Large intestine (tissue), 12 donors: ENCODE results near the gene GSTA5. TPM values are rescaled to one million over a fixed set of nuclear protein-coding genes. Genes with fewer than 3 reads are reported as not detected.

Experiments used
- DNase-seq, 2 donors: peaks; one replicate each; pipeline versions ENCODE4 v3.0.0 to v3.0.0-alpha.2; 2013
- H3K27ac ChIP-seq: one replicate; pipeline ENCODE4 v1.5.1; 2013; ENCODE audit warnings: low read length
- H3K27me3 ChIP-seq: 2 replicates; pipeline ENCODE4 v1.6.1; 2013; ENCODE audit warnings: low read length; ENCODE audit not compliant: control insufficient read depth, insufficient read depth
- H3K36me3 ChIP-seq: 2 replicates; pipeline ENCODE4 v1.6.1; 2013; ENCODE audit warnings: low read length; ENCODE audit not compliant: control insufficient read depth, insufficient read depth
- H3K4me1 ChIP-seq: one replicate; pipeline ENCODE4 v1.6.1; 2013; ENCODE audit warnings: low read length; ENCODE audit not compliant: control insufficient read depth, insufficient read depth
- H3K4me3 ChIP-seq: one replicate; pipeline ENCODE4 v1.5.1; 2013; ENCODE audit warnings: low read length
- H3K9me3 ChIP-seq: one replicate; pipeline ENCODE4 v1.6.1; 2013; ENCODE audit warnings: mild to moderate bottlenecking, low read depth, low read length, moderate library complexity; ENCODE audit not compliant: control insufficient read depth
- WGBS: methylation state at CpG from one replicate; pipeline ENCODE4 v1.1.5; 2013; ENCODE audit warnings: low lambda C conversion rate; ENCODE audit not compliant: insufficient coverage; 5-methylcytosine and 5-hydroxymethylcytosine counted together
- long read RNA-seq, 11 donors: transcript quantifications; one replicate each; lab custom pipeline, GENCODE V29; 2026
- polyA plus RNA-seq: library from polyadenylated mRNA; unstranded; fragments of 120-200 nt; gene quantifications from one replicate; pipeline ENCODE4 v1.2.1, GENCODE V29; 2013

The GSTA5 gene
- polyA plus RNA-seq = not detected
- long read RNA-seq, donor 1 = 0 reads
- long read RNA-seq, donor 2 = 0 reads
- long read RNA-seq, donor 3 = 0 reads
- long read RNA-seq, donor 4 = 0 reads
- long read RNA-seq, donor 5 = 0 reads
- long read RNA-seq, donor 6 = 0 reads
- long read RNA-seq, donor 7 = 0 reads
- long read RNA-seq, donor 8 = 0 reads
- long read RNA-seq, donor 9 = 0 reads
- long read RNA-seq, donor 10 = 0 reads
- long read RNA-seq, donor 11 = 0 reads

DNA sequence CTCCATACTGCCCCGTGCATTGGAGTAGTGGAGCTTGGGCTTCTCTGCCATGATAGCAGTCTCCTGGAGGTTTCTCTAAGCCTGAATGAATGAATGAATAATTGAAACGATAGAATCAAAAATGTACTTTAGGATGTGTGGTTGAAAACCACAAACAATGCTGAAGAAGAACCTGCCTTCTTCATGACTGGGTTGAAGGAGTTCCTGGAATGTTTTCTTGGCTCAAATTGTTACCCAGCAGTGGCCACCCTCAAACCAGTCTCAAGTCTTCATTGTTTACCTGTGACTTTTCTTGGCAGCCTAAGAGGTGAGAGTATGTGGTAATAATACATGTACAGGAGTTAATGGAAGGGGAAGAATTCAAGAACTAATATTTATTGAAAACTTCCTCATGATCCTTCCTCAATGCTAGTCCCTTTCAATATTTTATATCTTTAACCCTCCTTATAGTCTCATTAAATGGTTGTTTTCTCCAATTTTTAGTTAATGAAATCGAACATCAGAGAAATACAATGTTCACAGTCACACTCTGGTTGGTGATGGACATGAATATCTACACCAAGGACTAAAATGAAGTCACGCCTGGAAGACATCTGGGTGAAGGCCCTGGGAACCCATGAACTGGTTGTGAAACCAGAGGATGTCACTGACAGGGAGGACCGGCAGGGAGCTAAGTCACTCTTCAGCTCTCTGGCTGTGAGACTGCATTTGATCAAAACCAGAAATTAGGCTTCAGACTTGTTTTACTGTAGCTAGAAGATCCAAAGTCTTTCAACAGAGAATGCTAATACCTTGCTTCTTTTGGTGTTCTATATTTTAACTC, at the start of gene GSTA5:
GSTA5 (minus strand) TSS at position 51 of the 823 bp plus-strand sequence.
- H3K9me3 ChIP-seq = no peaks in the 10 kb centered on the region
- DNase-seq = no peak
- H3K27me3 ChIP-seq = no peaks in the 10 kb centered on the region
- H3K27ac ChIP-seq = no peak within 1 kb of the TSS
- H3K4me3 ChIP-seq = no peak within 1 kb of the TSS
- peaks cover 8% of the 10 kb centered on the region for H3K4me1 ChIP-seq
- no peaks in the 10 kb centered on the region for H3K36me3 ChIP-seq
- 100% methylated on average over 1 of the region's 5 CpGs for WGBS

DNA sequence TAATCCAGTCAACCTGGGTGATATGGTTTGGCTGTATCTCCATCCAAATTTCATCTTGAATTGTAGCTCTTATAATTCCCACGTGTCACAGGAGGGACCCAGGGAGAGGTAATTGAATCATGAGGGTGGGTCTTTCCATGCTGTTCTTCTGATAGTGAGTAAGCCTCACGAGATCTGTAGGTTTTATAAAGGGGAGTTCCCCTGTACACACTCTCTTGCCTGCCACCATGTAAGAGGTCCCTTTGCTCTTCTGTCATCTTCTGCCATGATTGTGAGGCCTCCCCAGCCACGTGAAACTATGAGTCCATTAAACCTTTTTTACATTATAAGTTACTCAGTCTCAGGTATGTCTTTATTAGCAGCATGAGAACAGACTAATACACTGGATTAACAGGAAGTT, 49.4 kb upstream of the GSTA5 start:
- no peaks in the 10 kb centered on the region for H3K4me1 ChIP-seq
- H3K27me3 ChIP-seq = no peaks in the 10 kb centered on the region
- no peak for DNase-seq
- no peak overlapping the region for H3K27ac ChIP-seq
- H3K4me3 ChIP-seq = no peak overlapping the region
- no peaks in the 10 kb centered on the region for H3K36me3 ChIP-seq
- no CpG with 5 or more reads among the region's 3 CpGs for WGBS
- H3K9me3 ChIP-seq = no peaks in the 10 kb centered on the region

DNA sequence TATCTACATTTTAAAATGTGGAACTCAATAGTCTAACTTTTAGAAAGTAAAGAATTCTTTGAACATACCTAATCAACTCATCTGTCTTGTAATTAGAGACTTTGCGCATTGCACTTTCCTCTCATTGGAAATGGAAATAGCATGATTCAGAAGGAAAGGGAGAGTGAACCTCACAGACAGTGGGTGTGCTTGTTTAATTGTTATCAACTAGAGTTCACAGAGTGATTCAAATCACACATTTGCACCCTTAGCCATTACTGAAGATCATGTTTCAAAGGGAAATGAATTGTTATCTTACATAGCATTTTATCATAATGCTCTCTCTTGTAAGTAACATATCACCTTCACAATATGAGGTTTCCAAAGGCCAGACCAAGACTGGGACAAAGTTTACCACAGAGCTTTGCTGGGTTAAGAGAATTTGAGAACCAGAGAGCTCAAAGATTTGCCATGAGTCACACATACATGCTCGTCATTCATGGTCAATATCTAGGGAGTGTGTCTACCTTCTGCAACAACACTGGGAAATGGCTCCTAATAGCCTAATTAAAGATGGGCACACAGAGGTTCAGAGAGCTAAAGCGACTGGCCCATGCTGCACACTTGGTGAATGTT, 47.4 kb upstream of the GSTA5 start:
- Histone ChIP-seq H3K36me3 (no peaks in the 10 kb centered on the region), H3K4me3 (no peak overlapping the region), H3K27me3 (no peaks in the 10 kb centered on the region), H3K9me3 (no peaks in the 10 kb centered on the region), H3K27ac (no peak overlapping the region), H3K4me1 (no peaks in the 10 kb centered on the region)
- WGBS = no CpG with 5 or more reads among the region's 3 CpGs
- DNase-seq = peak in 1 of 2 donors; percentile 43

DNA sequence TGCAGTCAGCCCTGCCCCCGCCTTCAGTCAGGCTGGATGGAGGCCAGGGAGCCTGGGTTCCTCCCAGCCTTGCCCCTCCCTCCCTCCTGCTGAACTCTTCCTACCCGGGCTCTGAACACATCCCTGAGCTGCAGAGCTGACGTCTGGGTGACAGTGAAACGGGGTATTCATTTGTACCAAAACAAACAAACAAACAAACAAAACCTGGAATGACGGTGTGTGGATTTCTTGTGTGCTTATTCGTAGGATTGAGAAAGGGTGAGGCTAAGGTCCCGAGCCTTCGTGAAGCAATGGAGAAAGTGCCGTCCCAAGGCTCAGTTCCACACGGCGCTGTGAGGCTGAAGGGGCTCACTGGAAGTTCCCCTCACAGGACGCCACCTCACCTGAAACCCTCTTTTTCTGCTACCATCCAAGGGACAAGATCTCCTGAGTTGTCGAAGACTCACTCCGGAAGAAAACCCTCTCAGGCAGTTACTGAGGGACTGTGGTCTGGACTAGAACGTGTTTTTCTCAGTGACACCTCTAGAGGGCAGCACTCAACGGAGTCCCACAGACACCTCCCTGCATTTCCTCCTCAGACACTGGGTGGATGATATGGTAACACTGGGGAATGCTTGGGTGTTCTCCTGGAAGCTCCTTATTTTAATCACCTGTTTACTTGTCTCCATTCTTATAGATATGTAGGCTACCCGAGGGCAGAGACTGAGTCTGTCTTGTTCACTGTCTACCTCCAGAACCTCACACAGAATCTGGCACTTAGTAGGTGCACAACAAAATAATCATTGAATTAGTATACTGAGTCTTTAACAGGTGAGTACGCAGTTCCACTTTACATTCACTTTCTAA, 41.6 kb upstream of the GSTA5 start:
- H3K4me1 ChIP-seq = no peaks in the 10 kb centered on the region
- DNase-seq = peak; percentile 61 to 78
- H3K27me3 ChIP-seq = no peaks in the 10 kb centered on the region
- H3K27ac ChIP-seq = peak overlapping the region; percentile 27
- no peaks in the 10 kb centered on the region for H3K9me3 ChIP-seq
- H3K4me3 ChIP-seq = peak overlapping the region; percentile 54
- WGBS = 14% methylated on average over 1 of the region's 18 CpGs
- H3K36me3 ChIP-seq = no peaks in the 10 kb centered on the region

DNA sequence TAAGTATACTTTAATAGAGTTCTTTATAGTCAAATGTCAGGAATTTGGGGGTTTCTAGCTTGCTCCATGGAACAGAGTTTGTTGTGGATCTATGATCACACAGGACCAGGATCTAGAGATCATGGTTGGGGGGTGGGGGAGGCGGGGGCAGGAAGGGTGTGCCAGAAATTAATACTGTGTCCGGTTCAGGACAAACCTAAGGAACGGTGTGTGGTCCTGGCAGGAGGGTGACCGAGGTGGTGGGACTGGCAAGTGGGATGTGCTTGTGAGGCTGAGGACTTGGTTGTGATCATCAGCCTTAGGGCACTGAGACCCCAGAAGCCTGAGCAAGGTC, 41.0 kb upstream of the GSTA5 start:
- Histone ChIP-seq H3K27ac (no peak overlapping the region), H3K27me3 (no peaks in the 10 kb centered on the region), H3K4me3 (no peak overlapping the region), H3K9me3 (no peaks in the 10 kb centered on the region), H3K4me1 (no peaks in the 10 kb centered on the region), H3K36me3 (no peaks in the 10 kb centered on the region)
- no peak for DNase-seq
- WGBS = no CpG with 5 or more reads among the region's 4 CpGs

DNA sequence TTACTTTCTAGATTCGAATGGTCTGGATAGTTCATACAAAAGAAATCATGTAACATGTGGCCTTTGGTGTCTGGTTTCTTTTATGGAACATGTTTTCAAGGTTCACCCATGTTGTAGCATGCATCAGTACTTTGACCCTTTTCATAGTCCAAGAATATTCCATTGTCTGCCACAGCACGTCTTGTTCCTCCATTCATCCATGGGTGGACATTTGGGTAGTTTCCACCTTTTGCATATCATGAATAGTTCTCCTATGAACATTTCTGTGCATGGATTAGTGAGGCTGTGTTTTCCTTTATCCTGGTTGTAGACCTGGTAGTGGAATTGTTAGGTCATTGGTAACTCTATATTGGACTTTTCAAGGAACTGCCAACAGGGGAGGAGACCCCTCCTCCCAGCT, 37.2 kb upstream of the GSTA5 start:
- H3K36me3 ChIP-seq = no peaks in the 10 kb centered on the region
- peak in 1 of 2 donors; percentile 29 for DNase-seq
- no peaks in the 10 kb centered on the region for H3K4me1 ChIP-seq
- no peak overlapping the region for H3K27ac ChIP-seq
- H3K4me3 ChIP-seq = no peak overlapping the region
- 80% methylated on average over 1 of the region's 2 CpGs for WGBS
- no peaks in the 10 kb centered on the region for H3K9me3 ChIP-seq
- no peaks in the 10 kb centered on the region for H3K27me3 ChIP-seq

DNA sequence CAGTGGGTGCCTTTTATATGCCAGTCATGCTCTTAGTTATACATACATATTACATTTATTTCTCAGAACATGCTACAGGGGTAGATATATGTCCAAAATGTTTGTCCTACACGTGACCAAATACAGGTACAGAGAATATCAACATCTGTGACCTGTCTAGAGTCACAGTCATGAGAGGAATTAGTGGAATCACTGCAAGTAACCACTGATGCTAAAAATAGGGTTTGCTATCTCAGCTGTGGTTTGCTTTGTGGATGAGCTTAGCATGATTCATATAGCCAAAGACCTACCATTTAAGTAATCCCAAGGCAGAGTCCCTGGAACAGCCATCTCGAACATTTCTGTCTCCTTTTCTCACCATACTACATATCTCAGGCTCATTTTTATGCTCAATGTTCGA, 36.6 kb upstream of the GSTA5 start:
- no CpG with 5 or more reads among the region's 3 CpGs for WGBS
- Histone ChIP-seq H3K9me3 (no peaks in the 10 kb centered on the region), H3K27ac (no peak overlapping the region), H3K4me3 (no peak overlapping the region), H3K27me3 (no peaks in the 10 kb centered on the region), H3K36me3 (no peaks in the 10 kb centered on the region), H3K4me1 (no peaks in the 10 kb centered on the region)
- no peak for DNase-seq

DNA sequence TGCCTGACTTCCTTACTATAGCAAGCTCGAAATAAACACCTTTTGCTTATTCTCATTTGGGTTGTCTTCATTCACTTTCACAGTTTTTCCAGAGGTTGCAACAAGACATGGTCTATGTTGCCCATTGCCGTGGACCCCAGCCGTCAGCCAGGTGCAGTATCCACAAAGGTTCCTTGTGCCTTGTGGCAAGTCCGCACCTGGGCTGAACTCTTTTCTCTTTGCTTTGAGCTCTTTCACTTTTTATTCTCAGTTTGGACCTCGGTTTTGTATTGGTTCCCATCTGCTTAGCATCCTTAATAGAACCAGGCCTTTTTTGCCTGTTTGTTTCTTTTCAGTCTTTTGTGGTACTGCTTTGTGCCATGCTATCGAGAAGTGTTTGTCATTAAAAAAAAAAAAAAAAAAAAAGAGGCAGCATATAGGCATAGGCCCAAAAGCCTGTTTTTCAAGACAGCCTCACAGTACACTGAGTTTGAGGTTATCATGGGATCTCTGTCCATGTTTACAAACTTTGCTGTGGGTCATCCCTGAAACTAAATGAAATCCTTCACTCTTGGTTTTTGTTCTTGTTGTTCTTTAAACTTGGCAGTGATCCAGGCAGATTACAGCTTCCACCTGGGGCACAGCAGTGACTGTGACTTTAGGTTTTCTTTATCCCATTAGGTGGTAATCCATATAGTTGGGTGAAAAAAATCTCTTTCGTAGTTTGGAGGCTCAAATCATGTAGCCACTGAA, 35.6 kb upstream of the GSTA5 start:
- Histone ChIP-seq H3K4me1 (no peaks in the 10 kb centered on the region), H3K36me3 (no peaks in the 10 kb centered on the region), H3K4me3 (no peak overlapping the region), H3K27ac (no peak overlapping the region), H3K9me3 (no peaks in the 10 kb centered on the region), H3K27me3 (no peaks in the 10 kb centered on the region)
- DNase-seq = peak in 1 of 2 donors; percentile 45
- 100% methylated on average over 1 of the region's 7 CpGs for WGBS

DNA sequence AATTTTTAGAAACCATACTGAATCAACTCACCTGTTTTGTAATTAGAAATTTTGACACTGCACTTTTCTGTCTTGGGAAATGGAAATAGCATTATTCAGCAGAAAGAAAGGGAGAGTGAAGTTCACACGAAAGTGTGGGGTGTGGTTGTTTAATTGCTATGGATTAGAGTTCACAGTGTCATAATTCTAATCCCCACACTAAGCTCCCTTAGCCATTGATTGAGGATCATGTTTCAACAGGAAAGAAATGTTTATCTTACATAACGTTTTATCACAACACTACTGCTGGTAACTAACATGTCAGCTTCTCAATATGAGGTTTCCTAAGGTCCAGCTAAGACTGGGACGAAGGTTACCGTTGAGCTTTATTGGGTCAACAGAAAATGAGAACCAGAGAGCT, 31.4 kb upstream of the GSTA5 start:
- DNase-seq = peak; percentile 17 to 68
- Histone ChIP-seq H3K9me3 (no peaks in the 10 kb centered on the region), H3K27me3 (no peaks in the 10 kb centered on the region), H3K4me1 (no peaks in the 10 kb centered on the region), H3K36me3 (no peaks in the 10 kb centered on the region), H3K4me3 (no peak overlapping the region), H3K27ac (no peak overlapping the region)
- 38% methylated on average over 3 of the region's 4 CpGs for WGBS
